Progenitor cell of endocrine pancreas (in vitro differentiated cells): Measurements from ENCODE around the gene CAMK2D. TPM values are rescaled to one million over a fixed set of nuclear protein-coding genes. Genes with fewer than 3 reads are reported as not detected.

Experiments
- DNase-seq: peaks from one replicate; pipeline ENCODE4 v3.0.0; 2021; ENCODE audit warnings: low spot score; ENCODE audit not compliant: unreplicated experiment
- H3K27ac Mint-ChIP-seq: 2 replicates; pipeline ENCODE4 v1.8.0; 2021; ENCODE audit warnings: mild to moderate bottlenecking, moderate library complexity, mixed read lengths
- H3K27me3 Mint-ChIP-seq: 2 replicates; pipeline ENCODE4 v1.8.0; 2021; ENCODE audit warnings: mixed read lengths
- H3K36me3 Mint-ChIP-seq: 2 replicates; pipeline ENCODE4 v1.8.0; 2022; ENCODE audit warnings: mixed read lengths; ENCODE audit not compliant: insufficient read depth
- H3K4me1 Mint-ChIP-seq: 2 replicates; pipeline ENCODE4 v1.8.0; 2021; ENCODE audit warnings: low read depth, mixed read lengths
- H3K4me3 Mint-ChIP-seq: 2 replicates; pipeline ENCODE4 v1.8.0; 2021; ENCODE audit warnings: low read depth, mild to moderate bottlenecking, moderate library complexity, mixed read lengths
- H3K9me3 Mint-ChIP-seq: 2 replicates; pipeline ENCODE4 v1.8.0; 2021; ENCODE audit warnings: low read depth, mixed read lengths
- CTCF ChIP-seq: fragments of 200-600 bp; sonication (generic); IDR thresholded peaks from one replicate; pipeline ENCODE4 v1.5.0; 2021; ENCODE audit warnings: antibody characterized with exemption, mild to moderate bottlenecking; ENCODE audit not compliant: unreplicated experiment
- total RNA-seq: library from RNA; stranded (reverse); gene quantifications from 2 replicates; pipeline ENCODE4 v1.2.1, GENCODE V29; 2021

Gene CAMK2D
- total RNA-seq, 1 donor from 2014 or later, result 74.4 TPM

GRCh38 chr4:113727802-113728201 is 33.7 kb downstream of the CAMK2D start:
- Mint-ChIP-seq H3K4me3 (no peak overlapping the region), H3K9me3 (no peaks in the 10 kb centered on the region), H3K4me1 (peaks cover 43% of the 10 kb centered on the region), H3K27ac (no peak overlapping the region), H3K36me3 (peaks cover 9% of the 10 kb centered on the region), H3K27me3 (no peaks in the 10 kb centered on the region)
- TF ChIP-seq CTCF, result no peak
- no peak for DNase-seq

GRCh38 chr4:113725963-113726362 is 35.6 kb downstream of the CAMK2D start:
- no peaks in the 10 kb centered on the region for H3K27me3 Mint-ChIP-seq
- H3K27ac Mint-ChIP-seq, result peak overlapping the region; percentile 56
- DNase-seq, result no peak
- peaks cover 6% of the 10 kb centered on the region for H3K36me3 Mint-ChIP-seq
- H3K4me3 Mint-ChIP-seq, result no peak overlapping the region
- no peaks in the 10 kb centered on the region for H3K9me3 Mint-ChIP-seq
- no peak for TF ChIP-seq CTCF
- H3K4me1 Mint-ChIP-seq, result peaks cover 57% of the 10 kb centered on the region

GRCh38 chr4:113718252-113718651 is 43.3 kb downstream of the CAMK2D start:
- Mint-ChIP-seq H3K27me3 (no peaks in the 10 kb centered on the region), H3K9me3 (no peaks in the 10 kb centered on the region), H3K27ac (no peak overlapping the region), H3K4me3 (no peak overlapping the region), H3K4me1 (peaks cover 42% of the 10 kb centered on the region), H3K36me3 (peaks cover 3% of the 10 kb centered on the region)
- no peak for DNase-seq
- TF ChIP-seq CTCF, result no peak

GRCh38 chr4:113711883-113712662 is 49.5 kb downstream of the CAMK2D start:
- H3K9me3 Mint-ChIP-seq, result no peaks in the 10 kb centered on the region
- H3K4me3 Mint-ChIP-seq, result no peak overlapping the region
- H3K36me3 Mint-ChIP-seq, result no peaks in the 10 kb centered on the region
- H3K4me1 Mint-ChIP-seq, result peaks cover 16% of the 10 kb centered on the region
- TF ChIP-seq CTCF, result no peak
- DNase-seq, result no peak
- no peaks in the 10 kb centered on the region for H3K27me3 Mint-ChIP-seq
- no peak overlapping the region for H3K27ac Mint-ChIP-seq

GRCh38 chr4:113708250-113708649 is 53.3 kb downstream of the CAMK2D start:
- no peaks in the 10 kb centered on the region for H3K36me3 Mint-ChIP-seq
- DNase-seq, result no peak
- no peak for TF ChIP-seq CTCF
- H3K27ac Mint-ChIP-seq, result no peak overlapping the region
- H3K4me3 Mint-ChIP-seq, result no peak overlapping the region
- H3K9me3 Mint-ChIP-seq, result no peaks in the 10 kb centered on the region
- peaks cover 16% of the 10 kb centered on the region for H3K4me1 Mint-ChIP-seq
- H3K27me3 Mint-ChIP-seq, result no peaks in the 10 kb centered on the region
